ENCODE measurements around the gene EGLN2.
A peak's percentile ranks its signal among the peaks of the same experiment; 100 is the strongest.
"Not testable (repeated sequence)": the region's sequence is repeated elsewhere in the genome, so short reads cannot be mapped to it uniquely, and the experiment has no call there.

Gene EGLN2

DNA sequence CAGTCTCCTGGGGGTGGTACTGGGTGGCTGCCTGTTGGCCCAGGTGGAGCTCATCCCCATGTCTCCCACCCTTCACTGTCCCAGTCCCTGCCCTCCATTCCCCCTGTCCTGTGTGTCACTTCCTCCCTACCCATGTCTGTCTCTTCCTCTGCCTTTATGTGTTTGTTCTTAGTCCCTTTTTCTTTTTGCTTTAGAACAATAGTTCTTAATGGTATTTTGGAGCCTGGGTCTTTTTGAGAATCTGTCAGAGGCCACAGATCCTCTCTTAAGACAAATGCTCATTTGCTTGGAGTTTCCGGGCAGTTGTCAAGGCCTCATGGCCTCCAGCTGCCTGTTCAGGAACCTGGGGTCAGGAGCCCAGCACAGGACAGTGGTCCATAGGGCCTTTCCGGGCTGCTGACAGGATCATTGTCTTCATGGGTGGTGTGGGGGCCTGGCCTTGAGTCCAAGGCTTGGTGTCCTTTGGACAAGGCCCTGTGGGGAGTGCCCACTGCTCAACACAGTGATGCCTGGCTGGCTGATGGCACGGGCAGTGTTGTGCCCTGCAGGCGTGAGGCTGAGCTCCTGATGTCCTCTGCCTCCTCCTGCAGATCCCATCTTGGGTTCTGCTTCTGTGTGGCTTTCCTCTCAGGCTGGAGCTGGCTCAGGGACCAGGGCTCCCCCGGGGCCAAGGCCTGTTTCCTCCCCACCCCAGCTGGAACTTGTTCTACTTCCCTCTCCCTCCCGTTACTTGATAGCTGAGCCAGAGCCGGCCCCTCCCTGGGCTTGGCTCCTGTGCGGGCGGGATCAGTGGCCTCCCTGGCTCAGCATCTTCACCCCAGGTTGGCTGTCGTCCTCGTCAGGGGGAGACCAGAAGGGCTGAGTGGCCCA is 3.5 kb downstream of the EGLN2 start:
- no peak for DNase-seq

DNA sequence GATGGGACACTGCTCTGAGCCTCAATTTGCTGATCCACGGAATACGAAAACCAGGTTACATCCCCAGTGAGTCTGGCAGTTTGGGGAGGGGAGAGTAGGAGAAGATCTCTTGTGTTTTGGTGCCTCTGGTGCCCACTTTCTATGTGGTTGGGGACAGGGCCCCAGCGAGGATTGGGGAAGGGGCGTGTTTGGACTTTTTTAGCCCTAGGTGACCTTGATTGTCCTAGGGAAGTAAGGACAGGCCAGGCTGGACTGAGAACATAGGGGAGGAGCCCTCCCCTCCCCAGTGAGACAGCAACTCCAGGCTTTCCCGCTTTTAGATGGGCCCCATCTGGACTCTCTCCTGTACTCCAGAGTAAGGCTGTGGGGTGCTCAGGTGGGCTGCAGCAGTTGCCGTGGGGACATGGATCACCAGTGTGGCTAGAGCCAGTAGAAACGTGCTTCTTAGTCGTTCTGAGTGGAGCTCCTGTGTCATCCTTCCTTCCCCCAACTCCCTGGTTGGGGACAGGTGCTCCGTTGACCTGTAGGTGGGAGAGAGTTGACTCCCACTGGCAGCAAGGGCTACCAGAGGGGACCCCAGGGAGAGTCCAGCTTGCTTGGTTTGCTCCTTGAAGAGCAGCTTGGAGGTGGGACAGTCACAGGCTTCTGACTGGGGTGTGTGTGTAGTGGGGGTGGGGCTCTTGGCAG is 4.3 kb downstream of the EGLN2 start:
- no peak for DNase-seq

DNA sequence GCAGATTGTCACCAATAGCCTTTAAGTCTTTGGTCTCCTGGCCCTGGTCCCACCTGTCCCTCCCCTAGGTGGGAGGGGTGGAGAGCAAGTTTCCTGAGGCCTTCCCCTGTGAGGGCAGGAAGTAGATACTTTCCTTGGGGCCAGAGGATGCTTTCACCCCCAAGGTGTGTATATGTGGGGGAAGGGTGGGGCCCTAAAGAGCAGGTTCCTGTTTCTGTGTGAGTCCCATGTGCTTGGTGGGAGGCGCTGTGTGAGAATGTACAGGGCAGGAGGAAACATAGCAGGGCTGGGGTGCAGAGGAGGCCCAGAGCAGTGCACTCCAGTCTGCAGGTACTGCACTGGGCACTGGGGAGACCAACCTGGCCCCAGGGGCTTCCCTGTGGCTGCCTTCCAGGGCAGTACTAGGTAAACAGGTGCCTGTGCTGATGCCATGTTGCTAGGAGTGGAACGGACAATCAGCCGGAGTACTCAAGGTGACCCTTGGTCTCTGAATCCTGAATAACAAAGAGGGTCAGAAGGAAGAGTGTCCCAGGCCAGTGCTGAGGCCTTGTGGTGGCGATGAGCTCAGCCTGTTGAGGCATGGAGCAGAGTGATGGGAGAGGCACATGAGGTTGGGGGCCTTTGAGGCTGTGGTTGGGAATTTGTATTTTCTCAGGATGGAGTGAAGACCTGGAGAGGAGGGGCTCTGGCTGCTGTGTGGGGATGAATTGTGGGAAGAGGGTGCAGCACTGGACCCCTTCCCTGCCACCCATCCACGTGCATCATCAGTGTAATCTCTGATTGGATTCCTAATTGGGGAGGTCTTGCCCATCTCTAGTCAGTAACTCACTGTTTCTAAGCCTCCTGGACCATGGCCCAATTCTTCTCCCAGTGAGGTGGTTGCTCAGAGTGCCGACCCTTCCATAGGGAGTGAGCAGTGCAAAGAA is 5.1 kb downstream of the EGLN2 start:
- peak in 3 of 5 experiments; percentile 61 to 82 (median 78) for DNase-seq

DNA sequence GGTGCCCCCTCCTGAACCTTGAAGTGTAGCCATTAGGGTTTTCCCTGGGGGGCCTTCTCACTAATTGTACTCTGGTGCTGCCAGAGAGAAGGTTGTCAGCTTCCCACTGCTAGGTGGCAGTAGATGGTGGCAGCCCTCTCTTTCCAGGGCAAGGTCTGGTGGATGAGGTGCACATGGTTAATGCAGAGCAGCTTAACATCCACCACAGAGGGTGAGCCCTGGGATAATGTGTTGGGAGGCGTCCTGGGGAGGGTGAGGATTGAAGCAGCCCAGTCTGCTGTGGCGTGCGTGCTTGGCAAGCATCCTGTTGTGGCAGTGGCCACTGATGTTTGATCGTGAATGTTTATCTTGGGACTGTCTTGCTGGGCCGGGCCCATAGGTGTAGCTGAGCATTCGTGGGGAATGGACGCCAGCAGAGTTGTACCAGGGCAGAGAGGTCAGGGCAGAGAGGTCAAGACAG is 5.8 kb downstream of the EGLN2 start:
- DNase-seq, result peak in 1 of 5 experiments; percentile 50

DNA sequence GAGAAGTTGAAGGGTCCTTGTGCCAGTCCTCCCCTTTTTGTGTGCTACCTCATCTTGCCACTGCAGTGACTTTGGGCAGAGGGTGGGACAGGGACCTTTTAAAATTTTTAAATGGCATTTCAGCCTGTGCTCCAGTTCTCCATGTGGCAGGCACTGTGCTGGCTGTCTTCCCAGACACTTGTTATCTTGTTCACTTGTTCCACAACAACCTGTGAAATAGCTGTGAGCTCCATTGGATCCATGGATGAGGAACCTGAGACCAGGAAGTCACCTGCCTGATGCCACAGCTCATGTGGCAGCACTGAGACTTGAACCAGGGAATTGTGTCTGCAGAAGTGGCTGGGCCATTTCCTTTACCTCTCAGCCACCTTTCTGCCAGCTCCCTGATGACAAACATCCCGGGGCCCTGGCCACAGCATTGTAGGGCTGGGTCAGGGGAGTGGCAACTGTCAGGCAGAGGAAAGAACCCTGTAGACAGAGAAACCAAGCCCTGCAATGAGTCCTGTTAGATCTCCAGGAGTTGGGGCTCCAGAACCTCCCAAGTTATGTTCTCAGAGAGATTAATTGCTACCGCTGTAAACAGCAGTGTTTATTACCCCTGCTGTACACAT is 6.4 kb downstream of the EGLN2 start:
- DNase-seq, result peak in 2 of 5 experiments; percentile 53 to 57

DNA sequence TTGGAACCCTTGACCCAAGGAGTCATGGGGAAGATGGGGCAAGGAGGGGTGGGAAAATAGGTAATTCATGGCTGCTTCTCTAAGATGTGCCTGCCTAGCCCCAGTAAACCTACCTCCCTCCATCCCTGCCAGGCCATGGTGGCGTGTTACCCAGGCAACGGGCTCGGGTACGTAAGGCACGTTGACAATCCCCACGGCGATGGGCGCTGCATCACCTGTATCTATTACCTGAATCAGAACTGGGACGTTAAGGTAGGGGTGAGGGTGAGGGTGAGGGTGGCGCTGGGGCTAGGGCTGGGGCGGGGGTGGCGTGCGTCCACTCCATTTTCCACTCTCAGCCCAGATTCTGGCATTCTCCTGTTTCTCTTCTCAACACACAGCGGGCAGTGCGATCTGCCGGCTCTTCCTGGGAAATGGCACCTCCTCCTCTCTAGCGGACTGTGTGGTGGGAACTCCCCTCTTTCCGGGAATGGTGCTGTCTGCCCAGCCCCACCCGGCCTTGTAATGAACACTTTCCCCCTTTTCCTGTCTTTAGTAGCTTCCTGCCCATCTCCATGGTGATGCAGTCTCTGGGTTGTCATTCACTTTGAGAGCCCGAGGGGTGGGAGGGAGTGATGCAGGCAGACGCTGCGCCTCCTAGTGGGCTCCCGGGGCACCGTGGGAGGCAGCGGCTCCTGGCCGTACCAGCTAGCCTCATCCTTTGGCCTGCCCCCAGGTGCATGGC is 7.6 kb downstream of the EGLN2 start:
- DNase-seq, result peak; percentile 54 to 89 (median 73)

DNA sequence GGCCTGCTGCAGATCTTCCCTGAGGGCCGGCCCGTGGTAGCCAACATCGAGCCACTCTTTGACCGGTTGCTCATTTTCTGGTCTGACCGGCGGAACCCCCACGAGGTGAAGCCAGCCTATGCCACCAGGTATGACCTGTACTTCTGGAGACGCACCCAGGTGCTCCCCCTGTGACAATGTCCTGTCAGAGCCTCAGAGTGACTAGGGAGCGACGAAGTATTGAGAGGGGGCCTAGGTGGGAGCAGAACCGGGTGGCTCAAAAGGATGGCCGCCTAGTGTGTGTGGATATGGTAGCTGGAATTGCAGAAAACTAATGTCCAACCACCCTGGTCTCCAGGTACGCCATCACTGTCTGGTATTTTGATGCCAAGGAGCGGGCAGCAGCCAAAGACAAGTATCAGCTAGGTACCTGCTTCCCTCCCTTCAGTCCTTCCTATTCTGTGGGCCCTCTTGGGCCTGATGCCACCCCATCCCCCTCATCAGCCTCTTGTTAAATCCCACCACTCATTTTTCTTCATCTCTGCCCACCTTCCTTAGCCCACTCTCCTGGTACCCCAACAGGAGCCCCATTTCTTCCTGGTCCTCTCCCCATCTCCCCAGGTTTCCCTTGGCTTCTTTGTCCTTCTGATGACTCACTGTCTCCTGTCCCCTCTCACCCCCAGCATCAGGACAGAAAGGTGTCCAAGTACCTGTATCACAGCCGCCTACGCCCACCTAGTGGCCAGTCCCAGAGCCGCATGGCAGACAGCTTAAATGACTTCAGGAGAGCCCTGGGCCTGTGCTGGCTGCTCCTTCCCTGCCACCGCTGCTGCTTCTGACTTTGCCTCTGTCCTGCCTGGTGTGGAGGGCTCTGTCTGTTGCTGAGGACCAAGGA is 8.4 kb downstream of the EGLN2 start:
- no peak for DNase-seq

DNA sequence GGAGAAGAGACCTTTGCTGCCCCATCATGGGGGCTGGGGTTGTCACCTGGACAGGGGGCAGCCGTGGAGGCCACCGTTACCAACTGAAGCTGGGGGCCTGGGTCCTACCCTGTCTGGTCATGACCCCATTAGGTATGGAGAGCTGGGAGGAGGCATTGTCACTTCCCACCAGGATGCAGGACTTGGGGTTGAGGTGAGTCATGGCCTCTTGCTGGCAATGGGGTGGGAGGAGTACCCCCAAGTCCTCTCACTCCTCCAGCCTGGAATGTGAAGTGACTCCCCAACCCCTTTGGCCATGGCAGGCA is 9.0 kb downstream of the EGLN2 start:
- DNase-seq, result no peak

DNA sequence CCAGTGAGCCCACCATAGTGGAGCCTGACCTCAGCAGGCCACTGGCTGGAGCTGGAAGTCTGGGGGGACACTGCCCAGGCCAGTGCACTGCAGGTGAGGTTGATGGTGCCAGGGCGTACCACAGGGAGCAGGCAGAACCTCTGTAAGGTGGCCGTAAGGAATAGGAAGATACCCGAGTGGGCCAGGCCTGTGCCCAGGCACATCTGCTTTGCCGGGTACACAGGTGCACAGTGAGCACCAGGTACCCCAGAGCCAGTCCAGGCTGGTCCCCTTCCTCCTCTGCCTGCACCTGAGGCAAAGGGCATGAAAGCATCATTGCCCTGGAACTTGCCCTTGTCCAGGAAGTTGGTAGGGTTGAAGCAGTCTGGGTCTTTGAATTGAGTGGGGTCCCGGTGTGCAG is 9.5 kb downstream of the EGLN2 start:
- no peak for DNase-seq

DNA sequence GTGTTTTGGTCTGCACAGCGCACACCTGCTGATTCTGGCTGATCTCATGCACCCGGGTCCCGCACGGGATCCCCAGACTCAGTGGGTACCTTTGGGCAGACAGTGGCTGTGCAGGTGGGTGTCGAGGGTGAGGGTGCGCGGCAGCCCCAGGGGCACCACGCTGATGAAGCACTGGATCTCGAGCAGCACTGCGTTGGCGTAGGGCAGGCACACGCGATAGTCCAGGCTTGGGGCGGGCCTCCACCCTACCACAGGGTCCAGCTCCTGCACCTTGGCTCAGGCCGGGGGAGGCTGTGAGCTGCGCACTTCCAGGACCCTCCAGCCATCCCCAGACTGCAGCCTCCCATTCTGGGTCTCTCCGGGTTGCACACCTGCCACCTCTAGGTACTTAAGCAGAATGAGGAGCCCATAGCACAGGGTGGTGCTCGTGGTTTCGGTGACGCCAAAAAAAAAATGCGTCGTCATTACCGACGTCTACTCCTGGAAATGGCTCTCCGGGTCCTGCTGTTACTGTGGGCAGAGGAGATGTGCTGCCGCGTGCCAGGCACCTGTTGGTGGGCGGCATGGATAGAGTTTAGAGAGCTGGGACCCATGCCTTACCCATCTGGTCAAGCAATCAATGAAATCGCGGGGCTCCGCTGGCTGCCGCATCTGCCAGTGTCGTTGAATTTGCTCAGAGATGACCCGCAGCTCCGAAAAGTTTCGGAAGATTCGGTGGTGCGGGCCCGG is 10.5 kb downstream of the EGLN2 start:
- no peak for DNase-seq

DNA sequence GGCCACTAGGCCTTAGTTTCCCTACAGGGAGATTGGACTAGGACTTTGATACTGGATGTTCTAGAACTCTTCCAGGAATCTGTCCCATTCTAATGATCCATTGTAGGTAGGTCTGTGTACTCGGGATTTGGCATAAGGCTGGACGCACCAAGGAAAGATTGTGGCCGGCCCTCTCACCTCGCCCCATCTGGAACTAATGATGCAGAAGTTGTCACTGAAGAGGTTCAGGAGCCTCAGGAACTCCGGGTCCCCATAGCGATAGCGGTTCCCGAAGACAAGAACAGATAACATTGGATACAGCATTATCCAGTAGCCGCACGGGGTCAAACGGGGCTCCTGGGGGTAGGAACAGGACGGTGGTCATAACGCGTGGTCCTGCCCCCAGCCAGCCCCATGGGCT is 11.2 kb downstream of the EGLN2 start:
- DNase-seq, result no peak

DNA sequence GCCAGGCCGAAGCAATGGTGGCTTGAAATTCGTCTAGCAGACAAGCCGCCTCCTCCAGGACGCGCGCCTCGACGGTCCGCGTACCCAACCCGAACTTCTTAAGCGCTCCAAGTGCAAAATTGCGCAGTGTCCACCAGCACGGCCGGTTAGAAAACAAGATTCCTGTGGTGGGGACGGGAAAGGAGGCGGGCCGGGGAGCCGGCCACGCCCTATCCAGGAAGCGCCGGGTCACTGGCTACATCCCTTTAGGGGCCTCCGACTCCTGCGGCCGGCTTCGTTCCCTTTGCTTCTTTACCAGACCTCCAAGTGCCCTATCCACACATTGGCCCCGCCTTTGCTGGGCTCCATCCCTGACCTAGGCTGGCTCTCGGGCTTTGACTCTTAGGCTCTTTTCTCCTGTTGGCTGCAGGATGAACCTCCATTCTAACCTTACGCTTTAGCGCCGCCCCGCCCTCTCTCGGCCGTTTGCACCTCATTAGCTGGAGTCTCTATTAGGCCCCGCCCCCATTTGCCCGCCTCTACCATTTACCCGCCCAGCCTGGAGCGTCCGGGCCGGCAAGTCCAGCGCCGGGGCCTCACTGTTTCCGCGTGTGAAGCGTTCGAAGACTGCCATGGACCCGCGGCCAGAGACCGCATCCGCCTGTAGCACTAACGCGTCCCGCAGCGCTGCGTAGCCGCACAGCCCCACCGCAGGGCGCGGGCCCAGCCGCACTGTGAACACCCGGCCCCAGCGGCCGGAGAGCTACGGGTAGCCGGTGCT is 11.8 kb downstream of the EGLN2 start:
- peak in 1 of 5 experiments; percentile 62 for DNase-seq

DNA sequence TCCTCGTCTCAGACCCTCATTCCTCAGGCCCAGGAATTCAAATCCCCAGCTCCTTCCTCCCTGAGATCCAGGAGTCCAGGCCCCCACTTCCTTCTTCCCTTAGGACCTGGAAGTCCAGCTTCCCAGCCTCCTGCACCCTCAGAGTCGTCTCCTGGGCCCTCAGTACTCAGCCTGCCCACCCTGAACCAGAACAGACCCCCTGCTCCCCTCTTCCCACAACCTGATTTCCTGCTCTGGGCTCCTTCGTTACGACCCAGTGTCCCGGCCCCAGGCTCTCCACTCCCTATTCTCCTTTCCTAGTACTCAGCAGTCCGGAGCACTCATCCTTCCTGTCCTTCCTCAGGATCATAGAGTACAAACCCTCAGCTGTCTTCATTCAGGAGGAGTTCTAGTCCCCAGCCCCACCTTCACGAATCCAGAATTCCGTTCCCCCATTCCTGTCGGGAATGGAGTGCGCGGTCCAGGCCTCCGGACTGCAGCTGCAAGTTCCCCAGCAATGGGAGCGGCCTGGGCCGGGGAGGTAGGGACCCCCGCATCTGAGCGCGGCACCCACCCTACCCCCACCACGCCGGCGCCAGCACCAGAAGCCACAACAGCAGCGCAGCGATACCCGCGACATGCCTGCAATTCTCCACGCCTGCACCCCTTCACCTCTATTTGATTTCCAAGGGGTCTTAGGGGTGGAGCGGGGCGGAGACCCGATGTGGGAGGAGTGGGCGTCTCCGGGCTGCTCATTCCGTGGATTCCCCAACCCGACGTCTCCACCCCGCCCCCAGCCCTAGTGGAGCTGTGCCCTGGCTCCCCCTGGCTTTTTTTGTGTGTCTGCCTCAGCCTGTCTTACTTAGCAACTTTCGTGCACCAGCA is 12.7 kb downstream of the EGLN2 start:
- no peak for DNase-seq

DNA sequence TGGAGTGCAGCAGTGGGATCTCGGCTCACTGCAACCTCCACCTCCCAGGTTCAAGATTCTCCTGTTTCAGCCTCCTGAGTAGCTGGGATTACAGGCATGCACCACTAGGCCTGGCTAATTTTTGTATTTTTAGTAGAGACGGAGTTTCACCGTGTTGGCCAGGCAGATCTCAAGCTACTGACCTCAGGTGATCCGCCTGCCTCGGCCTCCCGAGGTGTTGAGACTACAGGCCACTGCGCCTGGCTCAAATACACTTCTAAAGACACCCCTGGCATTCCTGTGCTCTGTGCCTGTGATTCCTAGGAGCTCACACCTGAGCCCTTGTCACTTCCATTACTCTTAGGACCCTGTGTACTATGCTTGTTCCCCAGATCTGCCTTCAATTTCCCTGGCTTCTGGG is 13.6 kb downstream of the EGLN2 start:
- not testable (repeated sequence) for DNase-seq

DNA sequence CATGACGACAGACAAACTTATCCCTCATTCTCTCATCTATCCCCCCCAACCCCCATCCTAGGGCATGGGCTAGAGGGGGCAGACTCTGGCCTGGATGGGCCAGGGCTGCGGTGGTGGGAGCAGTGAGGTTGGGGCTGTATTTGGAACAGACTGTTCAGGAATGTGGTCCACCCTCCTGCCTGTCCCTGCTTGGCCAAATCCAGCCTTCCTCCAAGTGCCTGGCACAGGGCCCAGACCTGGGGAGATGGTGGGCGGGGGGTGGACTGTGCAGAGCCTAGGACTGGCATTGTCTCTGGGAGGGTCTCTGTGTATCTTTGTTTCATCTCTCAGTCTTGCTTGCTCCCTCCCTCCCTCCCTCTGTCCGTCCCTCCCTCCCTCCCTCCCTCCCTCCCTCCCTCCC is 14.2 kb downstream of the EGLN2 start:
- DNase-seq, result no peak

DNA sequence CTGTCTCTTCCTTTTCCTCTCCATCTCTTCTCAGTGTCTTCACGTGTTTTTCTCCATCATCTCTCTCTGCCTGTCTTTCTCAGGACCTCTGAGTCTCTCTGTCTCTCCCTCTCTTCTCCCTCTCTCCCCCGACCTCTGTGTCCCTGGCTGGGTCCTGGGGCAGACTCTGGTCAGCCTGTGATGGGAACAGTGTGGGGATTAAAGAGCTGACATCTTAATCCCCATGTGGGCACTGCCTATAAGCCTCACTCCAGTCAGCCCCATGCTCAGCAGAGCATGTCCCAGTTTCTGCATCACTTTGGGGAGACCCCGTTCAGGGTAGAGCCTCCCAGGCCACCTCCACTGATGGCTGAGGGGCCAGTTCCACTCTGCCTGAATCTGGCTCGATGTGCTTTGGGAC is 16.2 kb downstream of the EGLN2 start:
- DNase-seq, result no peak

DNA sequence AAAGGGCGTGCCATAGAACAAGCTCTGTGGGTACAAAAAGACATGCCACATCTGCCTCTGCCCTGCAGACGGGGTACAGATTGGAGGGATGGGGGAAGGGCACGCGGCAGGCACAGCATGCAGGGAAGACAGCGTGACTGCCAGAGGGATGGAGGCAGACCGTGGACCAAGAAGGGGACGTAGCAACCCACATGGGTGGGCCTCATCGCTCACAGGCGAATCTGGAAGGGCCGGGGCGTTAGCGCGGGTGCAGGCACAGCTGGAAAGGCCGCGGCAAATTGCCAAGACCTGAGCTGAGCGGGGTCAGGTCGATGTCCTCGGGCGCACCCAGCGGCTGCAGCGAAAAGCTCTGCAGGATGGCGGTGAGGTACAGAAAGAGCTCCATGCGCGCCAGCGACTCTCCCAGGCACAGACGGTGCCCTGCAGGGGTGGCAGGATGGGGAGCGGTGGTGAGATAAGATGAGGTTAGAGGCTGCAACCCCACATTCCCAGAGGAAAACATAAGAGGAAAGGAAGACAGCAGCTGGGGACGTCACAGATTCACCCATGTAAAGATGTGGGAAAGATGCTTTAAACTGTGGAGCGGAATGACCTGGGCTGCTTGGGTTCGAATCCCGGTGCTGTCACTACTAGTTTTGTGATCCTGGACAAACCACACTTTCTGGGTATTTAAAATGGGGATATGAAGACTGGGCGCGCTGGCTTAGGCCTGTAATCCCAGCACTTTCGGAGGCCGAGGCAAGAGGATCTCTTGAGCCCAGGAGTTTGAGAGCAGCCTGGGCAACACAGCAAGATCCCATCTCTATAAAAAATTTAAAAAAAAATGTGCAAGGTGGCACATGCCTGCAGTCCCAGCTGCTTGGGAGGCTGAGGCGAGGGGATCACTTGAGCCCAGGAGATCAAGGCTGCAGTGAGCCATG is 19.7 kb downstream of the EGLN2 start:
- DNase-seq, result peak; percentile 44 to 75 (median 68)
